Calu3 (cell line): ENCODE data around the gene TBC1D23. TPM values are rescaled to one million over a fixed set of nuclear protein-coding genes. Genes with fewer than 3 reads are reported as not detected.

Source experiments
- BruUV-seq: library from RNA; stranded (reverse); fragments of 400-500 nt; replicated peaks from 2 replicates; lab custom pipeline; 2021; lab: Mats Ljungman, UMichigan
- CTCF ChIA-PET: fragments of 300-600 bp; sonication (Branson Sonifier 250); formaldehyde crosslinking; loops from one replicate; lab custom pipeline; 2022; ENCODE audit warnings: antibody characterized with exemption; lab: Charles Lee
- DNase-seq: peaks from one replicate; pipeline ENCODE4 v3.0.0; 2022
- H3K27ac Mint-ChIP-seq: one replicate; pipeline ENCODE4 v1.8.0; 2022; ENCODE audit warnings: mixed read lengths; ENCODE audit not compliant: unreplicated experiment
- H3K27me3 Mint-ChIP-seq: one replicate; pipeline ENCODE4 v1.8.0; 2022; ENCODE audit warnings: mixed read lengths; ENCODE audit not compliant: unreplicated experiment
- H3K36me3 Mint-ChIP-seq: one replicate; pipeline ENCODE4 v1.8.0; 2022; ENCODE audit warnings: mild to moderate bottlenecking, moderate library complexity, mixed read lengths; ENCODE audit not compliant: insufficient read depth, unreplicated experiment
- H3K4me1 Mint-ChIP-seq: one replicate; pipeline ENCODE4 v1.8.0; 2022; ENCODE audit warnings: mild to moderate bottlenecking, low read depth, mixed read lengths; ENCODE audit not compliant: unreplicated experiment
- H3K4me3 Mint-ChIP-seq: one replicate; pipeline ENCODE4 v1.8.0; 2022; ENCODE audit warnings: mild to moderate bottlenecking, low read depth, moderate library complexity, mixed read lengths; ENCODE audit not compliant: unreplicated experiment
- H3K9me3 Mint-ChIP-seq: one replicate; pipeline ENCODE4 v1.8.0; 2022; ENCODE audit warnings: low read depth, mixed read lengths; ENCODE audit not compliant: unreplicated experiment
- intact Hi-C: fragments of 100-400 bp; cut with micrococcal nuclease; formaldehyde crosslinking; loops from one replicate; pipeline ENCODE4 v1.10.0; 2022; ENCODE audit not compliant: unreplicated experiment
- total RNA-seq: library from RNA; stranded (reverse); gene quantifications from 2 replicates; pipeline ENCODE4 v1.2.3, GENCODE V29; 2022
- TF ChIP-seq, protein P1 (sequence below): fragments of 200-600 bp; IDR thresholded peaks from one replicate; pipeline ENCODE4 v1.8.0; 2022; ENCODE audit warnings: antibody characterized with exemption; ENCODE audit not compliant: unreplicated experiment

The TBC1D23 gene
- total RNA-seq, 1 experiment from 2014 or later, result 26.1 TPM

DNA sequence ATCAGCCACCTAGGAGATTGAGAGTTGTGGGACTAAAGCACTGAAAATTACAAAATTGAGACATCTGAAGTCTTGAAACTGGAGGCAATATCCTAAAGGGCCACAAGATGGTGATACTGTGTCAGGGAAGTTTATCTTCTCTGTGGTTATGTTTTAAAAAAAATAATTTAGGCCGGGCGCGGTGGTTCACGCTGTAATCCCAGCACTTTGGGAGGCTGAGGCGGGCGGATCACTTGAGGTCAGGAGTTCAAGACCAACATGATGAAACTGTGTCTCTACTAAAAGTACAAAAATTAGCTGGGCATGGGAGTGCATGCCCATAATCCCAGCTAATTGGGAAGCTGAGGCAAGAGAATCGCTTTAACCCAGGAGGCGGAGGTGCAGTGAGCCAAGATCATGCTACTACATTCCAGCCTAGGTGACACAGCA lies 55.9 kb downstream of the TBC1D23 start:
- no peaks in the 10 kb centered on the region for H3K36me3 Mint-ChIP-seq
- intact Hi-C loops, result loop anchor here (5.0 kb wide), 2 partner anchors 276 to 481 kb away; no protein-coding TSS in a partner anchor
- H3K4me1 Mint-ChIP-seq, result no peaks in the 10 kb centered on the region
- no peak overlapping the region for H3K4me3 Mint-ChIP-seq
- no peaks in the 10 kb centered on the region for H3K27me3 Mint-ChIP-seq
- H3K9me3 Mint-ChIP-seq, result no peaks in the 10 kb centered on the region
- no peak overlapping the region for H3K27ac Mint-ChIP-seq
- CTCF ChIA-PET, result interaction anchor here (0.7 kb wide), 3 partner anchors 17 to 419 kb away, joined by 3 to 4 read pairs (median 4); no protein-coding TSS in a partner anchor
- BruUV-seq, result no TSS peak
- DNase-seq, result peak; percentile 34
- TF ChIP-seq, protein P1, sequence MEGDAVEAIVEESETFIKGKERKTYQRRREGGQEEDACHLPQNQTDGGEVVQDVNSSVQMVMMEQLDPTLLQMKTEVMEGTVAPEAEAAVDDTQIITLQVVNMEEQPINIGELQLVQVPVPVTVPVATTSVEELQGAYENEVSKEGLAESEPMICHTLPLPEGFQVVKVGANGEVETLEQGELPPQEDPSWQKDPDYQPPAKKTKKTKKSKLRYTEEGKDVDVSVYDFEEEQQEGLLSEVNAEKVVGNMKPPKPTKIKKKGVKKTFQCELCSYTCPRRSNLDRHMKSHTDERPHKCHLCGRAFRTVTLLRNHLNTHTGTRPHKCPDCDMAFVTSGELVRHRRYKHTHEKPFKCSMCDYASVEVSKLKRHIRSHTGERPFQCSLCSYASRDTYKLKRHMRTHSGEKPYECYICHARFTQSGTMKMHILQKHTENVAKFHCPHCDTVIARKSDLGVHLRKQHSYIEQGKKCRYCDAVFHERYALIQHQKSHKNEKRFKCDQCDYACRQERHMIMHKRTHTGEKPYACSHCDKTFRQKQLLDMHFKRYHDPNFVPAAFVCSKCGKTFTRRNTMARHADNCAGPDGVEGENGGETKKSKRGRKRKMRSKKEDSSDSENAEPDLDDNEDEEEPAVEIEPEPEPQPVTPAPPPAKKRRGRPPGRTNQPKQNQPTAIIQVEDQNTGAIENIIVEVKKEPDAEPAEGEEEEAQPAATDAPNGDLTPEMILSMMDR, result peak; percentile 57

DNA sequence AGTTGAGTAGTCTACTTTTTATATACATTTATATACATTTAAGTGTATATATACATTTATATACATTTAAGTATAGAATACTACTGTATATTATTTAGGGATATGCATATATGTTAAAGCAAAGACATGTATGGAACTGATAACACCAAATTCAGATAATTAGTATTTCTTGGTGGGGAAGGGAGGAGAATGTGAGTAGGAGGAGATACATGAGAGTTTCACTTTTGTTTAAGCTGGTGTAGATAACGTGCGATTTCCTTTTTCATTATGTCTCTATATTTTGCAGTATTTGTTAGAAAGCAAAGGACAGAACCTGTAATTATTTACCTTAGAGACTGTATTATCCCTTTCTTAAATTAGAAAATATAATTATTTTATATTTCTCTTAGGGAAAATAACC lies 57.1 kb downstream of the TBC1D23 start:
- CTCF ChIA-PET, result no interaction called here
- H3K9me3 Mint-ChIP-seq, result no peaks in the 10 kb centered on the region
- TF ChIP-seq, protein P1, result no peak
- BruUV-seq, result no TSS peak
- DNase-seq, result no peak
- no peak overlapping the region for H3K4me3 Mint-ChIP-seq
- no peak overlapping the region for H3K27ac Mint-ChIP-seq
- H3K4me1 Mint-ChIP-seq, result no peaks in the 10 kb centered on the region
- H3K27me3 Mint-ChIP-seq, result no peaks in the 10 kb centered on the region
- H3K36me3 Mint-ChIP-seq, result no peaks in the 10 kb centered on the region
- intact Hi-C loops, result loop anchor here (5.0 kb wide), 2 partner anchors 274 to 479 kb away; no protein-coding TSS in a partner anchor

DNA sequence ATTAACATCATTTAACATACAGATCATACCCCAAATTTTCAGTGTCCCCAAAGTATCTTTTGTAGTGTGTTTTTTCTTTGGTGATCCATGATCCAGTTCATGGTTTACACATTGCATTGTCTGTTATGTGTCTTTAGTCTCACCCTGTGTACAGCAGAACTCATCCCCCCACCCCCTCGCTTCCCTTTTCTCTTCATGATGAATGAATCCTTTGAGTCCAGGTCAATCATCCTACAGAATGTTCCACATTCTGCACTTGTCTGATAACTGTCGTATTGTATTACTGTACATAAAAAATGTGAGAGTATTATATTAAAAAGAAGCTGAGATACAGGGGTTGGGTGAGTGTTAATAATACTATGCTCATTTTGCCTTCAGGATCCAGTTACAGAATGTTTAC lies 59.2 kb downstream of the TBC1D23 start:
- TF ChIP-seq, protein P1, result no peak
- no peak for DNase-seq
- intact Hi-C loops, result loop anchor here (5.0 kb wide), 2 partner anchors 272 to 477 kb away; no protein-coding TSS in a partner anchor
- Mint-ChIP-seq H3K9me3 (no peaks in the 10 kb centered on the region), H3K27ac (no peak overlapping the region), H3K27me3 (no peaks in the 10 kb centered on the region), H3K4me1 (no peaks in the 10 kb centered on the region), H3K36me3 (no peaks in the 10 kb centered on the region), H3K4me3 (no peak overlapping the region)
- BruUV-seq, result no TSS peak
- CTCF ChIA-PET, result no interaction called here

DNA sequence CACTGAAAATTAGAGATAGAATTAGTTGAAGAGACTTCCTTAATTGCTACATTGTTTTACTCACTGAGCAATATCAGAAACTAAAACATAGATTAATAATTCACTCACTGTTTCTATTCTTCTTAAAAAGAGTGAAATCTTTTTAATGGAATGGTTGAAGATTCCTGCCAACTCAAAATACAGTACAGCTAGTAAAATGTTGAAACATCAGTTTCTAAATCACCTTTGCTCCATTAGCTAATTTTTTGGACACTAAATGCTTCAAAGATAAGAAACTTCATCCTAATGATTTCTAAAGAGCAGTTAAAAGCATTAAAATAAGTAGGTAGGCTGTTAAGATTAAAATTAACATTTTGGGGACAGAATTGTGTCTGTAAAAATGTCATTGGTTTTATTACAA lies 63.3 kb downstream of the TBC1D23 start:
- BruUV-seq, result no TSS peak
- CTCF ChIA-PET, result no interaction called here
- no peaks in the 10 kb centered on the region for H3K36me3 Mint-ChIP-seq
- H3K9me3 Mint-ChIP-seq, result peaks cover 2% of the 10 kb centered on the region
- no peak overlapping the region for H3K27ac Mint-ChIP-seq
- DNase-seq, result no peak
- TF ChIP-seq, protein P1, result no peak
- intact Hi-C loops, result no loop called here
- H3K4me3 Mint-ChIP-seq, result no peak overlapping the region
- no peaks in the 10 kb centered on the region for H3K4me1 Mint-ChIP-seq
- no peaks in the 10 kb centered on the region for H3K27me3 Mint-ChIP-seq
